ENCODE data around the gene LCORL. TPM values are rescaled to one million over a fixed set of nuclear protein-coding genes. Genes with fewer than 3 reads are reported as not detected.

Gene LCORL
- total RNA-seq, 1 experiment from 2014 or later = 18.0 TPM

GRCh38 chr4:17956245-17956644, 65.3 kb downstream of the LCORL start (continued):
- TF ChIP-seq ZBTB33 (IDR thresholded peaks at IDR 0.05; ENCODE audit: extremely low read depth, insufficient replicate concordance, low read length) (no peak), RAD21 (IDR thresholded peaks at IDR 0.05; ENCODE audit: low read depth) (no peak), EZH2phosphoT487 (IDR thresholded peaks at IDR 0.05; ENCODE audit: borderline replicate concordance) (no peak)
- TF ChIP-seq, protein P1, sequence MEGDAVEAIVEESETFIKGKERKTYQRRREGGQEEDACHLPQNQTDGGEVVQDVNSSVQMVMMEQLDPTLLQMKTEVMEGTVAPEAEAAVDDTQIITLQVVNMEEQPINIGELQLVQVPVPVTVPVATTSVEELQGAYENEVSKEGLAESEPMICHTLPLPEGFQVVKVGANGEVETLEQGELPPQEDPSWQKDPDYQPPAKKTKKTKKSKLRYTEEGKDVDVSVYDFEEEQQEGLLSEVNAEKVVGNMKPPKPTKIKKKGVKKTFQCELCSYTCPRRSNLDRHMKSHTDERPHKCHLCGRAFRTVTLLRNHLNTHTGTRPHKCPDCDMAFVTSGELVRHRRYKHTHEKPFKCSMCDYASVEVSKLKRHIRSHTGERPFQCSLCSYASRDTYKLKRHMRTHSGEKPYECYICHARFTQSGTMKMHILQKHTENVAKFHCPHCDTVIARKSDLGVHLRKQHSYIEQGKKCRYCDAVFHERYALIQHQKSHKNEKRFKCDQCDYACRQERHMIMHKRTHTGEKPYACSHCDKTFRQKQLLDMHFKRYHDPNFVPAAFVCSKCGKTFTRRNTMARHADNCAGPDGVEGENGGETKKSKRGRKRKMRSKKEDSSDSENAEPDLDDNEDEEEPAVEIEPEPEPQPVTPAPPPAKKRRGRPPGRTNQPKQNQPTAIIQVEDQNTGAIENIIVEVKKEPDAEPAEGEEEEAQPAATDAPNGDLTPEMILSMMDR (IDR thresholded peaks at IDR 0.05 in 2 of 3, conservative IDR thresholded peaks at IDR 0.05 in 1 of 3; ENCODE audit: borderline replicate concordance in 1 of 3, insufficient read depth in 1 of 3, low read depth in 2 of 3, low read length in 2 of 3) = no peak

DNA sequence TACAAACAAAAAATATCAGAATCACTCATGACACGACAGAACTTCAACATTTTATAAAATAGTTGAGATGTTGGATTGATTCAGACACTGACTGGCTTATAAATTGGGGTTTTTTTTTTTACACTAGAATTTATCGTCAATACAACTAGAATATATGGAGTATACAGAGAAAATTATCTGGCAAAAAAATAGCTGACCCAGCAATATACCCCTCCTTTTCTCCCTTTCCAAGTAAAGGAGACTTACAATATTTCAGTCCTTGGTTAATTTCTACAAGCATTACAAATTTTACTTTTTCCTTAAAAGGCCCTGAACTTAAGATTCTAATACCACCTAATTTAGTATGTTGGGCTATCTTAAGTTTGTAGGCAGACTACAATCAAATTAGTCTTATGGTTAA, 76.3 kb downstream of the LCORL start:
- Histone ChIP-seq H3K36me3 (ENCODE audit: control insufficient read depth in 1 of 2, insufficient read depth in 2 of 2, low read length in 2 of 2) (no peaks in the 10 kb centered on the region), H3K4me3 (replicated peaks in 1 of 2; ENCODE audit: low read depth in 1 of 2, low read length in 2 of 2) (no peak overlapping the region), H4K20me1 (ENCODE audit: insufficient read depth) (no peaks in the 10 kb centered on the region), H3K9me2 (ENCODE audit: insufficient read depth) (no peaks in the 10 kb centered on the region), H3K4me2 (ENCODE audit: low read length) (no peak overlapping the region), H3K27ac (ENCODE audit: low read depth, low read length) (no peak overlapping the region), H3K79me2 (ENCODE audit: insufficient read depth, low read length) (no peaks in the 10 kb centered on the region), H3K9ac (ENCODE audit: low read length) (no peak overlapping the region), H3K27me3 (ENCODE audit: insufficient read depth, low read length) (no peaks in the 10 kb centered on the region), H2AFZ (ENCODE audit: low read depth, low read length, poor library complexity, severe bottlenecking) (no peak overlapping the region), H3K9me3 (ENCODE audit: control insufficient read depth in 1 of 2, insufficient read depth in 1 of 2, low read depth in 1 of 2, low read length in 2 of 2) (no peaks in the 10 kb centered on the region), H3K4me1 (ENCODE audit: control insufficient read depth in 1 of 2, insufficient read depth in 2 of 2, low read length in 2 of 2) (no peaks in the 10 kb centered on the region)
- no TSS peak for BruUV-seq (replicated peaks)
- POLR2A ChIA-PET = no interaction called here
- intact Hi-C loops (cut with micrococcal nuclease) = no loop called here
- ATAC-seq (no peak), DNase-seq (ENCODE audit: low read depth, low spot score) (no peak)
- CTCF ChIA-PET = no interaction called here
- RAD21 ChIA-PET (ENCODE audit: low non-redundant PET in 1 of 2, low total read pairs in 2 of 2, uncharacterized antibody in 2 of 2, unreplicated experiment in 2 of 2) = no interaction called here
- TF ChIP-seq ELF1 (IDR thresholded peaks at IDR 0.05; ENCODE audit: borderline replicate concordance, low read depth) = no peak
- TF ChIP-seq YY1 (IDR thresholded peaks at IDR 0.05; ENCODE audit: extremely low read depth, insufficient replicate concordance, low read depth, low read length) = no peak
- no peak for TF ChIP-seq CEBPB (IDR thresholded peaks at IDR 0.05; ENCODE audit: low read depth)
- TF ChIP-seq SP1 (IDR thresholded peaks at IDR 0.05; ENCODE audit: low read depth) = no peak
- no peak for TF ChIP-seq SIN3A (IDR thresholded peaks at IDR 0.05; ENCODE audit: low read depth)
- no peak for TF ChIP-seq CBX3 (IDR thresholded peaks at IDR 0.05; ENCODE audit: low read depth)
- TF ChIP-seq POLR2A (IDR thresholded peaks at IDR 0.05; ENCODE audit: borderline replicate concordance, extremely low read depth, insufficient read depth, insufficient read length) = no peak
- TF ChIP-seq SRF (IDR thresholded peaks at IDR 0.05; ENCODE audit: low read depth) = no peak
- TF ChIP-seq ZBTB33 (IDR thresholded peaks at IDR 0.05; ENCODE audit: extremely low read depth, insufficient replicate concordance, low read length) = no peak
- no peak for TF ChIP-seq ZFX (IDR thresholded peaks at IDR 0.05)
- no peak for TF ChIP-seq EZH2phosphoT487 (IDR thresholded peaks at IDR 0.05; ENCODE audit: borderline replicate concordance)

Measured in HCT116 (cell line).